ENCODE data around the gene TATDN2.

- TF ChIP-seq POLR2AphosphoS5 (IDR thresholded peaks at IDR 0.05; ENCODE audit: borderline replicate concordance, low read depth, low read length) (no peak), EZH2 (IDR thresholded peaks at IDR 0.05) (no peak)
Measured at GRCh38 chr3:10311710-10312109, 63.5 kb downstream of the TATDN2 start.
